ENCODE data around the gene CADPS2.

CADPS2 gene

GRCh38 chr7:122362473-122362872 lies 523.8 kb downstream of the CADPS2 start:
- Histone ChIP-seq H4K91ac (ENCODE audit: low read depth, low read length, poor library complexity) (no peak overlapping the region), H3K36me3 (replicated peaks in 1 of 2; ENCODE audit: control insufficient read depth in 2 of 2, insufficient read depth in 2 of 2, low read length in 2 of 2) (no peaks in the 10 kb centered on the region), H3K79me1 (ENCODE audit: low read depth, low read length) (no peaks in the 10 kb centered on the region), H2BK12ac (ENCODE audit: low read length) (no peak overlapping the region), H2AFZ (ENCODE audit: low read length) (no peak overlapping the region), H3K9me3 (replicated peaks in 1 of 2; ENCODE audit: control insufficient read depth in 2 of 2, insufficient read depth in 1 of 2, low read depth in 1 of 2, low read length in 2 of 2) (no peaks in the 10 kb centered on the region), H3K27me3 (ENCODE audit: control insufficient read depth in 3 of 3, insufficient read depth in 3 of 3, low read depth in 1 of 3, low read length in 3 of 3) (no peaks in the 10 kb centered on the region), H2BK120ac (ENCODE audit: low read depth, low read length) (no peak overlapping the region), H3K4me1 (ENCODE audit: control insufficient read depth in 2 of 2, insufficient read depth in 1 of 2, low read depth in 1 of 2, low read length in 2 of 2) (peaks cover 0 to 6% of the 10 kb centered on the region in 2 donors), H2AK5ac (ENCODE audit: low read depth, low read length) (no peak overlapping the region), H4K8ac (ENCODE audit: low read depth, low read length) (no peak overlapping the region), H2BK5ac (ENCODE audit: low read length) (no peak overlapping the region), H3K9ac (ENCODE audit: low read depth, low read length, poor library complexity) (no peak overlapping the region), H3K27ac (replicated peaks; ENCODE audit: low read length) (no peak overlapping the region), H3K4me3 (ENCODE audit: low read length in 2 of 2) (no peak overlapping the region), H2BK15ac (ENCODE audit: low read length) (no peak overlapping the region), H3K18ac (ENCODE audit: low read length) (no peak overlapping the region), H3K14ac (ENCODE audit: low read length) (no peak overlapping the region), H3K4me2 (ENCODE audit: insufficient read depth, low read length, poor library complexity, severe bottlenecking) (no peak overlapping the region), H3K4ac (ENCODE audit: low read length) (no peak overlapping the region), H3K23ac (ENCODE audit: low read depth, low read length, poor library complexity) (no peak overlapping the region)
- no CpG with 5 or more reads among the region's 3 CpGs for WGBS, 2 donors (ENCODE audit: extremely low coverage in 2 of 2, insufficient read length in 2 of 2, insufficient replicate concordance in 1 of 2)
- no peak for DNase-seq (ENCODE audit: low spot score)

GRCh38 chr7:122354656-122355055 lies 531.6 kb downstream of the CADPS2 start:
- Histone ChIP-seq H2AFZ (ENCODE audit: low read length) (no peak overlapping the region), H2BK5ac (ENCODE audit: low read length) (no peak overlapping the region), H4K8ac (ENCODE audit: low read depth, low read length) (no peak overlapping the region), H4K91ac (ENCODE audit: low read depth, low read length, poor library complexity) (no peak overlapping the region), H2BK15ac (ENCODE audit: low read length) (no peak overlapping the region), H3K9me3 (replicated peaks in 1 of 2; ENCODE audit: control insufficient read depth in 2 of 2, insufficient read depth in 1 of 2, low read depth in 1 of 2, low read length in 2 of 2) (no peaks in the 10 kb centered on the region), H2AK5ac (ENCODE audit: low read depth, low read length) (no peak overlapping the region), H3K27ac (replicated peaks; ENCODE audit: low read length) (no peak overlapping the region), H3K36me3 (replicated peaks in 1 of 2; ENCODE audit: control insufficient read depth in 2 of 2, insufficient read depth in 2 of 2, low read length in 2 of 2) (no peaks in the 10 kb centered on the region), H3K79me1 (ENCODE audit: low read depth, low read length) (no peaks in the 10 kb centered on the region), H2BK120ac (ENCODE audit: low read depth, low read length) (no peak overlapping the region), H3K4ac (ENCODE audit: low read length) (no peak overlapping the region), H3K18ac (ENCODE audit: low read length) (no peak overlapping the region), H3K27me3 (ENCODE audit: control insufficient read depth in 3 of 3, insufficient read depth in 3 of 3, low read depth in 1 of 3, low read length in 3 of 3) (no peaks in the 10 kb centered on the region), H3K9ac (ENCODE audit: low read depth, low read length, poor library complexity) (no peak overlapping the region), H3K14ac (ENCODE audit: low read length) (no peak overlapping the region), H3K4me2 (ENCODE audit: insufficient read depth, low read length, poor library complexity, severe bottlenecking) (no peak overlapping the region), H3K23ac (ENCODE audit: low read depth, low read length, poor library complexity) (no peak overlapping the region), H3K4me1 (ENCODE audit: control insufficient read depth in 2 of 2, insufficient read depth in 1 of 2, low read depth in 1 of 2, low read length in 2 of 2) (peaks cover 0 to 2% of the 10 kb centered on the region in 2 donors), H3K4me3 (ENCODE audit: low read length in 2 of 2) (no peak overlapping the region), H2BK12ac (ENCODE audit: low read length) (no peak overlapping the region)
- DNase-seq (ENCODE audit: low spot score), result no peak
- no CpG with 5 or more reads among the region's 2 CpGs for WGBS, 2 donors (ENCODE audit: extremely low coverage in 2 of 2, insufficient read length in 2 of 2, insufficient replicate concordance in 1 of 2)

- Histone ChIP-seq H3K9me3 (replicated peaks in 1 of 2; ENCODE audit: control insufficient read depth in 2 of 2, insufficient read depth in 1 of 2, low read depth in 1 of 2, low read length in 2 of 2) (no peaks in the 10 kb centered on the region), H3K4me1 (ENCODE audit: control insufficient read depth in 2 of 2, insufficient read depth in 1 of 2, low read depth in 1 of 2, low read length in 2 of 2) (peaks cover 0 to 3% of the 10 kb centered on the region in 2 donors), H2BK120ac (ENCODE audit: low read depth, low read length) (no peak overlapping the region), H3K18ac (ENCODE audit: low read length) (no peak overlapping the region), H3K4ac (ENCODE audit: low read length) (no peak overlapping the region), H3K27me3 (ENCODE audit: control insufficient read depth in 3 of 3, insufficient read depth in 3 of 3, low read depth in 1 of 3, low read length in 3 of 3) (no peaks in the 10 kb centered on the region), H2BK12ac (ENCODE audit: low read length) (no peak overlapping the region), H3K27ac (replicated peaks; ENCODE audit: low read length) (no peak overlapping the region), H4K91ac (ENCODE audit: low read depth, low read length, poor library complexity) (no peak overlapping the region), H3K4me2 (ENCODE audit: insufficient read depth, low read length, poor library complexity, severe bottlenecking) (no peak overlapping the region), H3K4me3 (ENCODE audit: low read length in 2 of 2) (no peak overlapping the region), H4K8ac (ENCODE audit: low read depth, low read length) (no peak overlapping the region), H3K23ac (ENCODE audit: low read depth, low read length, poor library complexity) (no peak overlapping the region), H2AFZ (ENCODE audit: low read length) (no peak overlapping the region), H3K9ac (ENCODE audit: low read depth, low read length, poor library complexity) (no peak overlapping the region), H2AK5ac (ENCODE audit: low read depth, low read length) (no peak overlapping the region), H2BK5ac (ENCODE audit: low read length) (no peak overlapping the region), H2BK15ac (ENCODE audit: low read length) (no peak overlapping the region), H3K36me3 (replicated peaks in 1 of 2; ENCODE audit: control insufficient read depth in 2 of 2, insufficient read depth in 2 of 2, low read length in 2 of 2) (no peaks in the 10 kb centered on the region), H3K14ac (ENCODE audit: low read length) (no peak overlapping the region), H3K79me1 (ENCODE audit: low read depth, low read length) (no peaks in the 10 kb centered on the region)
- no CpG with 5 or more reads among the region's 3 CpGs for WGBS, 2 donors (ENCODE audit: extremely low coverage in 2 of 2, insufficient read length in 2 of 2, insufficient replicate concordance in 1 of 2)
- no peak for DNase-seq (ENCODE audit: low spot score)
Measured at GRCh38 chr7:122352454-122352853, 533.8 kb downstream of the CADPS2 start.

GRCh38 chr7:122350701-122351100 lies 535.6 kb downstream of the CADPS2 start:
- Histone ChIP-seq H3K23ac (ENCODE audit: low read depth, low read length, poor library complexity) (no peak overlapping the region), H3K4me1 (ENCODE audit: control insufficient read depth in 2 of 2, insufficient read depth in 1 of 2, low read depth in 1 of 2, low read length in 2 of 2) (peaks cover 0 to 3% of the 10 kb centered on the region in 2 donors), H2AK5ac (ENCODE audit: low read depth, low read length) (no peak overlapping the region), H3K18ac (ENCODE audit: low read length) (no peak overlapping the region), H3K27me3 (ENCODE audit: control insufficient read depth in 3 of 3, insufficient read depth in 3 of 3, low read depth in 1 of 3, low read length in 3 of 3) (no peaks in the 10 kb centered on the region), H2BK120ac (ENCODE audit: low read depth, low read length) (no peak overlapping the region), H3K79me1 (ENCODE audit: low read depth, low read length) (no peaks in the 10 kb centered on the region), H3K4me2 (ENCODE audit: insufficient read depth, low read length, poor library complexity, severe bottlenecking) (no peak overlapping the region), H2AFZ (ENCODE audit: low read length) (no peak overlapping the region), H3K9me3 (replicated peaks in 1 of 2; ENCODE audit: control insufficient read depth in 2 of 2, insufficient read depth in 1 of 2, low read depth in 1 of 2, low read length in 2 of 2) (no peaks in the 10 kb centered on the region), H3K9ac (ENCODE audit: low read depth, low read length, poor library complexity) (no peak overlapping the region), H3K27ac (replicated peaks; ENCODE audit: low read length) (no peak overlapping the region), H3K4ac (ENCODE audit: low read length) (no peak overlapping the region), H2BK15ac (ENCODE audit: low read length) (no peak overlapping the region), H3K36me3 (replicated peaks in 1 of 2; ENCODE audit: control insufficient read depth in 2 of 2, insufficient read depth in 2 of 2, low read length in 2 of 2) (no peaks in the 10 kb centered on the region), H3K14ac (ENCODE audit: low read length) (no peak overlapping the region), H4K91ac (ENCODE audit: low read depth, low read length, poor library complexity) (no peak overlapping the region), H4K8ac (ENCODE audit: low read depth, low read length) (no peak overlapping the region), H2BK12ac (ENCODE audit: low read length) (no peak overlapping the region), H3K4me3 (ENCODE audit: low read length in 2 of 2) (no peak overlapping the region), H2BK5ac (ENCODE audit: low read length) (no peak overlapping the region)
- WGBS, 2 donors (ENCODE audit: extremely low coverage in 2 of 2, insufficient read length in 2 of 2, insufficient replicate concordance in 1 of 2), result no CpG with 5 or more reads among the region's 3 CpGs
- DNase-seq (ENCODE audit: low spot score), result no peak
